ENCODE results near the gene TUBA3E.
"Not testable (repeated sequence)": the region's sequence is repeated elsewhere in the genome, so short reads cannot be mapped to it uniquely, and the experiment has no call there.

TUBA3E gene

GRCh38 chr2:130142396-130143265 lies 55.6 kb downstream of the TUBA3E start:
- not testable (repeated sequence) for DNase-seq
